NCI-H82 treated with DMSO at 0.1 percent for 48 hours (cell line): Measurements from ENCODE around the gene PCDHB14.
"Not testable (repeated sequence)": the region's sequence is repeated elsewhere in the genome, so short reads cannot be mapped to it uniquely, and the experiment has no call there.

Source experiments
- DNase-seq: peaks from one replicate; lab custom pipeline; 2025; ENCODE audit not compliant: unreplicated experiment; lab: John Stamatoyannopoulos, UW

The PCDHB14 gene

DNA sequence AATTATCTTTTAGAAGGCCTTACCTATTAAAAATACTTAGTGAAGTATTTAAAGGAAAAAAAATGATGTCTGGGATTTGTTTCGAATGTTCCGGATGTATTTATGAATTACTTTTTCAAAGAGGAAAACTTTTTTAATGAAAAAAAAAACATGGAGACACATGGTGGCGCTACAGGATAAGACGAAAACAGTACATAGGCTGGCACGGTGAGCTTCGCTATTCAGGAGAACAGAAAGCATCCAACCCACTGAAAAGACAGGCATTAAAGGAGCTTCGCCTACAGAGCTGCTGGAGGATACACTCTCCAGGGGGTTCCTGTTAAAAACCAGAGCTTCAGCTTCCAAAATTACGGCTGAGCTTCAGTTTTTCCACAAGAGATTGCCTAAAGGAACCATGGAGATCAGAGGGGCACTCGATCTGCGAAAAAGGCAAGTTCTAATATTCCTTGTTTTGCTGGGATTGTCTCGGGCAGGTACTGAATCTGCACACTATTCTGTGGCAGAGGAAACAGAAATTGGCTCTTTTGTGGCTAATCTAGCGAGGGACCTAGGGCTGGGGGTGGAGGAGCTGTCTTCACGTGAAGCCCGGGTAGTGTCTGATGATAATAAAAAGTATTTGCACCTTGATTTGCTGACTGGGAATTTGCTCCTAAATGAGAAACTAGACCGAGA is at the start of gene PCDHB14:
PCDHB14 (plus strand) TSS at position 232 of the 672 bp plus-strand sequence; CDS start at position 395, 163 bp downstream.
- DNase-seq: no peak

DNA sequence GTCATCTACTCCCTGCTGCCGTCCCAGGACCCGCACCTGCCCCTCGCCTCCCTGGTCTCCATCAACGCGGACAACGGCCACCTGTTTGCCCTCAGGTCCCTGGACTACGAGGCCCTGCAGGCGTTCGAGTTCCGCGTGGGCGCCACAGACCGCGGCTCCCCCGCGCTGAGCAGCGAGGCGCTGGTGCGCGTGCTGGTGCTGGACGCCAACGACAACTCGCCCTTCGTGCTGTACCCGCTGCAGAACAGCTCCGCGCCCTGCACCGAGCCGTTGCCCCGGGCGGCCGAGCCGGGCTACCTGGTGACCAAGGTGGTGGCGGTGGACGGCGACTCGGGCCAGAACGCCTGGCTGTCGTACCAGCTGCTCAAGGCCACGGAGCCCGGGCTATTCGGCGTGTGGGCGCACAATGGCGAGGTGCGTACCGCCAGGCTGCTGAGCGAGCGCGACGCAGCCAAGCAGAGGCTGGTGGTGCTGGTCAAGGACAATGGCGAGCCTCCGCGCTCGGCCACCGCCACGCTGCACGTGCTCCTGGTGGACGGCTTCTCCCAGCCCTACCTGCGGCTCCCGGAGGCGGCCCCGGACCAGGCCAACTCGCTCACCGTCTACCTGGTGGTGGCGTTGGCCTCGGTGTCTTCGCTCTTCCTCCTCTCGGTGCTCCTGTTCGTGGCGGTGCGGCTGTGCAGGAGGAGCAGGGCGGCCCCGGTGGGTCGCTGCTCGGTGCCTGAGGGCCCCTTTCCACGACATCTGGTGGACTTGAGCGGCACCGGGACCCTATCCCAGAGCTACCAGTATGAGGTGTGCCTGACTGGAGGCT is 48.6 kb upstream of the PCDHB14 start:
- DNase-seq: not testable (repeated sequence)

DNA sequence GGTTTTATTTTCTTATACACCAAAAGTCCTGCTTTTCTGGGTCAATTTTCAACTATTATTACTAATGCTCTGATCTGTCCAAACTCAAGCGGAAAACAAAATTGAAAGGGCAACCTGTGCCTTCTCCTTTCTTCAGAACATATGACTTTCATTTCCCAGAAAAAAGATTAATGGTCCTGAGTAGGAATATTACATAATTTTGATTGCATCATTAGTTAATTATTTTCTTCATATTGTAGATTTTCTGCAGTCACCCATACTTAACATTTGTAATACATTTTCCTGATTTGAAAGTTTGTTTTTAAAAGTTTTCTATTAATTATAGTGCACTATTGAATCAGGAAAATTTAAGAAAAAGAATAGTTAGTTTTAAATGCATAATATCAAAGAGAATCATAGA is 47.2 kb upstream of the PCDHB14 start:
- DNase-seq: no peak

- DNase-seq: not testable (repeated sequence)
Measured at GRCh38 chr5:141177577-141178191, 45.5 kb upstream of the PCDHB14 start, which contains the start of gene PCDHB8. TSS of gene PCDHB8 (plus strand) at chr5:141177790. CDS start at chr5:141178035, 245 bp downstream.

DNA sequence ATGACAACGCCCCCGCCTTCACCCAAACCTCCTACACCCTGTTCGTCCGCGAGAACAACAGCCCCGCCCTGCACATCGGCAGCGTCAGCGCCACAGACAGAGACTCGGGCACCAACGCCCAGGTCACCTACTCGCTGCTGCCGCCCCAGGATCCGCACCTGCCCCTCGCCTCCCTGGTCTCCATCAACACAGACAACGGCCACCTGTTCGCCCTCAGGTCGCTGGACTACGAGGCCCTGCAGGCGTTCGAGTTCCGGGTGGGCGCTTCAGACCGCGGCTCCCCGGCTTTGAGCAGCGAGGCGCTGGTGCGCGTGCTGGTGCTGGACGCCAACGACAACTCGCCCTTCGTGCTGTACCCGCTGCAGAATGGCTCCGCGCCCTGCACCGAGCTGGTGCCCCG is 43.8 kb upstream of the PCDHB14 start:
- DNase-seq: not testable (repeated sequence)

GRCh38 chr5:141179876-141180275 is 43.3 kb upstream of the PCDHB14 start:
- DNase-seq: not testable (repeated sequence)

DNA sequence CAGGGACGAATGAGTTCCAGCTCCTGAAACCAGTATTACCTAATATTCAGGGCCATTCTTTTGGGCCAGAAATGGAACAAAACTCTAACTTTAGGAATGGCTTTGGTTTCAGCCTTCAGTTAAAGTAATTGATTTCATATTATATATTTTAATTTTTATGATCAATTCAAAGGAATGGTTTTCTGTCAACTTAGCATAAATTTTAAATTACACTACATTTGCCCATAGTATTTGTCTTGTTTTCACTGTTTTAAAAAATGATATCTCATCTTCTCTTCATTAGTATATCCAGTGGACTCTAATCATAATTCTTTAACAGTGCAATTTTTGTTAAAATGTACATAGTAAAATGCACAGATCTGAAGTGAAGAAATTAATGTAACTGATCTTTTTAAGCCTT is 42.8 kb upstream of the PCDHB14 start:
- no peak for DNase-seq

- peak; percentile 24 for DNase-seq
Measured at GRCh38 chr5:141182248-141182647, 40.9 kb upstream of the PCDHB14 start, which contains the start of gene PCDHB16. TSS of gene PCDHB16 (plus strand) at chr5:141182387. CDS start at chr5:141182560, 173 bp downstream.

DNA sequence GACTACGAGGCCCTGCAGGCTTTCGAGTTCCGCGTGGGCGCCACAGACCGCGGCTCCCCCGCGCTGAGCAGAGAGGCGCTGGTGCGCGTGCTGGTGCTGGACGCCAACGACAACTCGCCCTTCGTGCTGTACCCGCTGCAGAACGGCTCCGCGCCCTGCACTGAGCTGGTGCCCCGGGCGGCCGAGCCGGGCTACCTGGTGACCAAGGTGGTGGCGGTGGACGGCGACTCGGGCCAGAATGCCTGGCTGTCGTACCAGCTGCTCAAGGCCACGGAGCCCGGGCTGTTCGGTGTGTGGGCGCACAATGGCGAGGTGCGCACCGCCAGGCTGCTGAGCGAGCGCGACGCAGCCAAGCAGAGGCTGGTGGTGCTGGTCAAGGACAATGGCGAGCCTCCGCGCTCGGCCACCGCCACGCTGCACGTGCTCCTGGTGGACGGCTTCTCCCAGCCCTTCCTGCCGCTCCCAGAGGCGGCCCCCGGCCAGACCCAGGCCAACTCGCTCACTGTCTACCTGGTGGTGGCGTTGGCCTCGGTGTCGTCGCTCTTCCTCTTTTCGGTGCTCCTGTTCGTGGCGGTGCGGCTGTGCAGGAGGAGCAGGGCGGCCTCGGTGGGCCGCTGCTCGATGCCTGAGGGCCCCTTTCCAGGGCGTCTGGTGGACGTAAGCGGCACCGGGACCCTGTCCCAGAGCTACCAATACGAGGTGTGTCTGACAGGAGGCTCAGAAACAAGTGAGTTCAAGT is 38.9 kb upstream of the PCDHB14 start:
- DNase-seq: not testable (repeated sequence)

DNA sequence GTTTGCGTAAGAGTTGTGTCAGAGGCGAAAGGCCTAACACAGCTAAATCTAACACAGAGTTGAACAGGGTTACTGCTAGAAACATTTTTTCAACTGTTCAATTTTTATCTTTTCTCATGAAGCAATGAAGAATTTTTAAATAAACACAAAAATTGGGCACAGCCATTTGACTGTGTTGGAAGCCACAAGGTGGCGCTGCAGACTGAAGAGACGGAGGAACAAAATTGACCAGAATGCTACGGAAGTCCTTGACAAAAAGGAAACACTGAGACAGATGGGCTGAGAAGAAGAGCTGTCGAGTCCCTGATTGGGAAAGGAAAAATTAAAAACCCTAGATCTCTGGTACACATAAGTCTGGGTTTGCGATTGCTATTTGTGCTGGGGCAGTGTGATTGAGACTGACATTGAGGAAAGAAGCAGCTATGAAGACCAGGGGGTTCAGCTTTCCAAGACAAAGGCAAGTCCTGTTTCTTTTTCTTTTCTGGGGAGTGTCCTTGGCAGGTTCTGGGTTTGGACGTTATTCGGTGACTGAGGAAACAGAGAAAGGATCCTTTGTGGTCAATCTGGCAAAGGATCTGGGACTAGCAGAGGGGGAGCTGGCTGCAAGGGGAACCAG is 36.1 kb upstream of the PCDHB14 start, which contains the start of gene PCDHB9:
PCDHB9 (plus strand) TSS at position 265 of the 616 bp plus-strand sequence; CDS start at position 423, 158 bp downstream.
- DNase-seq: no peak

GRCh38 chr5:141188682-141189081 is 34.5 kb upstream of the PCDHB14 start:
- not testable (repeated sequence) for DNase-seq

DNA sequence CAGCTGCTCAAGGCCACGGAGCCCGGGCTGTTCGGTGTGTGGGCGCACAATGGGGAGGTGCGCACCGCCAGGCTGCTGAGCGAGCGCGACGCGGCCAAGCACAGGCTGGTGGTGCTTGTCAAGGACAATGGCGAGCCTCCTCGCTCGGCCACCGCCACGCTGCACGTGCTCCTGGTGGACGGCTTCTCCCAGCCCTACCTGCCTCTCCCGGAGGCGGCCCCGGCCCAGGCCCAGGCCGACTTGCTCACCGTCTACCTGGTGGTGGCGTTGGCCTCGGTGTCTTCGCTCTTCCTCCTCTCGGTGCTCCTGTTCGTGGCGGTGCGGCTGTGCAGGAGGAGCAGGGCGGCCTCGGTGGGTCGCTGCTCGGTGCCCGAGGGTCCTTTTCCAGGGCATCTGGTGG is 34.0 kb upstream of the PCDHB14 start:
- not testable (repeated sequence) for DNase-seq

- no peak for DNase-seq
Measured at GRCh38 chr5:141192110-141192725, 30.9 kb upstream of the PCDHB14 start, which contains the start of gene PCDHB10. TSS of gene PCDHB10 (plus strand) at chr5:141192353. CDS start at chr5:141192553, 200 bp downstream.

GRCh38 chr5:141194332-141194731 is 28.8 kb upstream of the PCDHB14 start:
- not testable (repeated sequence) for DNase-seq

- no peak for DNase-seq
Measured at GRCh38 chr5:141196363-141196762, 26.8 kb upstream of the PCDHB14 start.

- DNase-seq: no peak
Measured at GRCh38 chr5:141199359-141200235, 23.5 kb upstream of the PCDHB14 start, which contains the start of gene PCDHB11. TSS of gene PCDHB11 (plus strand) at chr5:141199627. CDS start at chr5:141199775, 148 bp downstream.

- not testable (repeated sequence) for DNase-seq
Measured at GRCh38 chr5:141201126-141201525, 22.0 kb upstream of the PCDHB14 start.

DNA sequence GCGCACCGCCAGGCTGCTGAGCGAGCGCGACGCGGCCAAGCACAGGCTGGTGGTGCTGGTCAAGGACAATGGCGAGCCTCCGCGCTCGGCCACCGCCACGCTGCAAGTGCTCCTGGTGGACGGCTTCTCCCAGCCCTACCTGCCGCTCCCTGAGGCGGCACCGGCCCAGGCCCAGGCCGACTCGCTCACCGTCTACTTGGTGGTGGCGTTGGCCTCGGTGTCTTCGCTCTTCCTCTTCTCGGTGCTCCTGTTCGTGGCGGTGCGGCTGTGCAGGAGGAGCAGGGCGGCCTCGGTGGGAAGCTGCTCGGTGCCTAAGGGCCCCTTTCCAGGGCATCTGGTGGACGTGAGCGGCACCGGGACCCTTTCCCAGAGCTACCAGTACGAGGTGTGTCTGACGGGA is 21.5 kb upstream of the PCDHB14 start:
- DNase-seq: not testable (repeated sequence)

- DNase-seq: no peak
Measured at GRCh38 chr5:141208478-141208877, 14.7 kb upstream of the PCDHB14 start, which contains the start of gene PCDHB12. TSS of gene PCDHB12 (plus strand) at chr5:141208719. CDS start at chr5:141208908, 189 bp downstream.
